UCSD-AML1 (cell line): Measurements from ENCODE around the gene LILRB5.
"Not testable (repeated sequence)": the region's sequence is repeated elsewhere in the genome, so short reads cannot be mapped to it uniquely, and the experiment has no call there.

Experiments used
- DNase-seq: peaks from one replicate; lab custom pipeline; 2025; ENCODE audit not compliant: unreplicated experiment; lab: John Stamatoyannopoulos, UW

LILRB5 gene

GRCh38 chr19:54257116-54257480 is at the start of gene LILRB5:
TSS of gene LILRB5 (minus strand) at chr19:54257273. CDS start at chr19:54257193, 80 bp downstream.
- no peak for DNase-seq

DNA sequence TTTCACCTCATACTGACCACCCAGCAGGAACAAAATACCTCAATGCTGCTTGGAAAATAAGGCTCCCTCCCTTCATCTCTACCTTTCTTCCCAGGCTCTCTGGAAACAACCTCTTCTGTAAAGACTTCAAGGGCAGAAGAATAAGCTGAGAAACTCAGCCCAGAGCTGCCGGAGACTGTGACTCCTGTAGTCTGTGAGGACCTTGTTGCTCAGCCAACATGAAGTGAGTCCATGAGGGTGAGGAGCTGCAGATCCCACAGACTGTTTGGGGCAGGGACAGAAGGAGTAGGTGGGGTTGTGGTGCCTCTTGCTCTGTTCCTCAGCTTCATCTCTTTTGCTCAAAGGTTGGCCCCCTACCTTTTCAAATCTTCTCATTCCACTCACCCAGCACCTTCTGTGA is 48.1 kb upstream of the LILRB5 start:
- DNase-seq: no peak

DNA sequence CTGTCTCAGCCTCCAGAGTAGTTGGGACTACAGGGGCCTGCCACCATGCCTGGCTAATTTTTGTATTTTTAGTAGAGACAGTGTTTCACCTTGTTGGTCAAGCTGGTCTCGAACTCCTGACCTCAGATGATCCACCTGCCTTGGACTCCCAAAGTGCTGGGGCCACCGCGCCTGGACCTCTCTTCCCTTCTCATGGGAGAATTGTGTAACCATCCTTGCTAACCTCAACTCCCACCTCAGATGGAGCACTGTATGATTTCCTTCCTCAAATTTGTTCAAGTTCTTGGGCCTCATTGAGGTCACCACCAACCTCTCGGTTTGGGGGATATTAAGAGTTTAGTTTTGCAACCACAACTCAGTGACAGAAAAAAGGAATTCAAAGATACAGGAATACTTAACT is 45.2 kb upstream of the LILRB5 start:
- DNase-seq: peak; percentile 54

DNA sequence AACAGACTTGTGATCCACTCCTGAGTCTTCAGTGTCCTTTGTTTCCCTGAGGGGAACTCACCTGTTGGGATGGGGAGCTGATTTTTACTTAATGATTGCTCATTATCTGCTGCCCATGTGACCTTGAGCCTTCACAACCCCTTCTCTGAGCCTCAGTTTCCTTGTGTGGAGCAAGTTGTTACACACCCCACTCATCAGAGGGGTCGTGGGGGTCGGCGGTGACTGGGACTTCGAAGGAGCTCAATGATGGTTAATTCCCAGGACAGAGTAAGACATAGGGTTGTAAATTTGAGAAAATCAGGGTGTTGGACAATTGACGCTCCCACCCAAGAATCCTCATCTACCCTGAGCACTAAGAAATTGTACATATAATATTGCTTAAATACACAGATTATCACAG is 42.4 kb upstream of the LILRB5 start:
- no peak for DNase-seq

GRCh38 chr19:54299126-54299498 is 42.0 kb upstream of the LILRB5 start:
- no peak for DNase-seq

DNA sequence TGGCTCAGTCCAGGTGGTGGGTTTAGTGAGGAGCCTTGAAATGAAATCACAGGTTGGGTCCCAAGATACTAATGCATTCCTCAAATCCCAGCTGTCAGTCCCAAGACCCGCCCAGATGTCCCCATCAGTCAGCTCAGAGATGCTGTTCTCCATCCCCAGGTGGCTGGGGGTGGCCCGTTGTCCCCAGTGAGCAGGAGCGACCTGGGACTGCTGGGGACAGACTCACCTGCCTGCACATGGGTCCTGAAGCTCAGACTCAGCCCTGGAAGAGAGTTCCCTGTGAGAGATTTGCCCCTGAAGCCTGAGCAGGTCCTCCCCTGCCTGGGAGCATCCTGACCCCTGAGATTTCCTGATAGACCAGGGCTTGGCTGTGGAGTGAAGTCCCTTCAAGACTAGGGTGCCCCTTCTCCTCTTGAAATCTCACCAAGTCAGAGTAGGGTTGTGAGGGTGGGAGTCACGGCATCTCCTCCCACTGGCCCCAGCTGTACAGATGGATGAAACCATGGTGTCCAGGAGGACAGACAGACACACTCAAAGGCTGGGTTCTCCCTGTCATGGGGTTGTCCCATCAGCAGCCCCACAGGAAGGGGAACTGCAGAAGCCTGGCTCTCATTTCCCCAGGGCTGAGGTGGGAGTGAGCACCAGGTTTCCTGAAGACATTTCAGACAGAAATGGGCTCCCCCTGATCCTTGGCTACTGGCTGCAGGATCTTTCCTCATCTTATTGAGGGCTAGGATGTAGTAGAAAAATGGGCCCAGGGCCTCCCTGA is 41.5 kb upstream of the LILRB5 start:
- no peak for DNase-seq

DNA sequence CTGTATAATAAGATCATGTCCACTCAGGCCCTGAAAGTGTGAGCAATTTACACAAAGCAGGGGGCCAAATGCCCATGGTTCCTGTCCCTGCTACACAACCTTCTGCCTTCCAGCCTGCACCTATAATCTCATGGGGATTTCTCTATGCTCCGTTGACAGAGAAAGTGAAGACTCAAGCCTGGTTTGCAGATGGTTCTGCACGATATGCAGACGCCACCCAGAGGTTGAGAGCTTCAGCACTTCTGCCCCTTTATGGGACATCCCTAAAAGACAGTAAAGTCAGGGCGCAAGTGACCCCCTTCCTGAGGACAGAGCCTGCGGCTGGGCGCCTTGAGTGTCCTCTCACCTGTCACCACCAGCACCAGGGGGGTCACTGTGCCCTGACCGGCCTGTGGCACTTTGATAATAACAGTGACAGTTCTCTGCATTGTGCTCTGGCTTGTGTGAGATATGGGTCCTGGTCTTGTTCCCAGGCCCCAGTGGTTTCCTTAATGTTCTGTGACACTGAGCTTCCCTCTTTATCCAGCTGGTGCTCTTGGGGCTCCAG is 40.8 kb upstream of the LILRB5 start:
- peak; percentile 31 for DNase-seq

GRCh38 chr19:54294539-54294938 is 37.5 kb upstream of the LILRB5 start:
- no peak for DNase-seq

DNA sequence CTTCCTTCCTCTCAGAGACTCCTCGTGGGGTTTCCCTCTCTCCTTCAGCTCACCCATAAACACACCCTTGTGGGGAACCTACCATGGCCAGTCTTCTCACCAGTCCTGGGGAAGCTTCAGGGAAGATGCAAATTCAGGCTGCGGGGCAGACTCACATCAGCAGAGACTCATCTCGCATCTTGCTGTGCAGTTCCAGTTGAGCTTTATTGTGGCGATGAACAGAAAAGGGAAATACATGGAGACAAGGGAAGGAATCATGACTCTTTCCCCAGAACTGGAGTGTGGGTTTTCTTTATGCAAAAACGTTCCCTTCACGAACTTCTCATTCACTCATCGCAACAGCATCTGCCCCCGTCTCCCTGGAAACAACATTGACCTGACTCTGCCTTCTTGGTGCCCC is 32.1 kb upstream of the LILRB5 start:
- not testable (repeated sequence) for DNase-seq

DNA sequence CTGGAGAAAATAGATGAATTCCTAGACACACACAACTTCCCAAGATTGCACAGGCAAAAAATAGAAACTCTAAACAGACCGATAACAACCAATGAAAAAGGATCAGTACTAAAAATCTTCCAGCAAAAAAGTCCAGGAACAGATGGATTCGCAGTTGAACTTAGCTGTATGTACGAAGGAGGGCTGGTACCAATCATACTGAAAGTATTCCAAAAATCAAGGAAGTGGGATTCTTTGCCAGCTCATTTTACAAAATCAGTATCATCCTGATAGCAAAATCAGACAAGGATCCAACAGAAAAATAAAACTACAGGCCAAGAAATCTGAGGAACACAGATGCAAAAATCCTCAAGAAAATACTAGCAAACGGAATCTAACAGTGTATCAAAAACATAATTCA is 30.4 kb upstream of the LILRB5 start:
- no peak for DNase-seq

GRCh38 chr19:54286283-54286682 is 29.2 kb upstream of the LILRB5 start:
- not testable (repeated sequence) for DNase-seq

GRCh38 chr19:54285427-54286056 is 28.5 kb upstream of the LILRB5 start:
- DNase-seq: not testable (repeated sequence)

DNA sequence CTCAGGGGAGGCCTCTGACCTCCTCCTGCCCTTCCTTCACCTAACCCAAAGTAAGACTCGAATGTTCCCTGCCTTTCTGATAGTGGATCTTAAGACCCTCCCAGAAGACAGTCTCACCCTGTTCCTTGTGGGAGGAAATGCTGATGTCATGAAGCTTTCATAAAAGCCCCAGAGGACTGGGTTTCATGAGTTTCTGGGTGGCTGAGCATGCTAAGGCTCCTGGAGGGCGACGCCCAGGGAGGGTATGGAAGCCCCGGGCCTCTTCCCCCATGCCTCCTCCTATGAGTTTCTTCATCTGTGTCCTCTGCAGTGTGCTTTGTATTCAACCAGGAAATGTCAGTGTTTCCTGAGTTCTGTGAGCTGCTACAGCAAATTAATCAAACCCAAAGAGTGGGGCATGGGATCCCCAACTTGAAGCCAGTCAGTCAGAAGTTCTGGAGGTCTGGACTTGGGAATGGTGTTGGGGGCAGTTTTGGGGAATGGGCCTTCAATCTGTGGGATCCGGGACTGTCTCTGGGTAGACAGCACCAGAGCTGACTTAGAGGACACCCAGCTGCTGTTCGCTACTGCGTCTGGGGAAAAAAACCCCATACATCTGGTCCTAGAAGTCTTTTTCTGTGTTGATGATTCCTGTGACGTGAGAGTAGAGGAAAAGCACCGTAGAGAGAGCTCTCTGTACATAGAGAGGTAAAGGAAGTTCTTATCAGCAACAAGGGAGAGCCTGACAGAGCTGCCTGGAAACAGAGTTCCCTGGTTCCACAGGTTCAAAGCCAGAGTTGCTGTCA is 25.8 kb upstream of the LILRB5 start:
- peak; percentile 39 for DNase-seq

GRCh38 chr19:54281729-54282075 is 24.6 kb upstream of the LILRB5 start:
- DNase-seq: not testable (repeated sequence)

DNA sequence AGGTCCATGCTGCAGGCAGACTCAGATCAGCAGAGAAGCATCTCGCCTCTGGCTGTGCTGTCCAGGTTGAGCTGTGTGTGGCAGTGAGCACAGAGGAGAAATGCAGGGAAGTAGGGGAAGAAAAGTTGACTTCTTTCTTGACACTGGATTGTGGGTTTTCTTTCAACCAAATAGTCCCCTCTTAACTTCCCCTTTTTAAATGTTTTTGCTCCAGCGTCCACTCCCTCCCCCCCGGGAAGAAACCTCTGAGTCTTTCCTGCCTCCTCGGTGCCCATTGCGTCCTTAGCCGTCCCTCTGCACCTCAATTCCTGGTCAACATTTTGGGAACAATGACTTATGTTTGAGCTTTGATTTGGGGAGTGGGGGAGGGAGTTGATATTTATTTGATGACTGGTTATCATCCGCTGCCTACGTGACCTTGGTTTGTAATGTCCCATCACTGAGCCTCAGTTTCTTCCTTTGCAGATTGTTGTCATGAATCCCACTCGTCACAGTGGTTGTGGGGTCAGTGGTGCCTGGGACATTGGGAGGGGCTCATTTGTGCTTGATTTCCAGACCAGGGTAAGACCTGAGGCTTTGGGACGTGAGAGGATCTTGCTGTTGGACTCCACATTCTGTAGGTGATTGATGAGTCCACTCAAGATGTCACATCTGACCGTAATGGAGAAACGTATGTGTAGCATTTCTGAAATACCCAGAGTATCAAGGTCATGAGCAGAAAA is 24.1 kb upstream of the LILRB5 start, which contains the start of gene LILRB2:
Gene LILRB2 (minus strand): TSS at position 104 of the 722 bp plus-strand sequence. CDS start 614 bp downstream, outside the sequence.
- DNase-seq: peak; percentile 58

GRCh38 chr19:54280441-54280840 is 23.4 kb upstream of the LILRB5 start:
- DNase-seq: peak; percentile 58

- DNase-seq: not testable (repeated sequence)
Measured at GRCh38 chr19:54280025-54280424, 23.0 kb upstream of the LILRB5 start.

GRCh38 chr19:54279406-54279962 is 22.4 kb upstream of the LILRB5 start:
- DNase-seq: no peak

GRCh38 chr19:54278571-54279195 is 21.6 kb upstream of the LILRB5 start:
- DNase-seq: not testable (repeated sequence)

- DNase-seq: not testable (repeated sequence)
Measured at GRCh38 chr19:54278056-54278455, 21.0 kb upstream of the LILRB5 start.
